ENCODE data around the gene MAB21L4.

Gene MAB21L4

DNA sequence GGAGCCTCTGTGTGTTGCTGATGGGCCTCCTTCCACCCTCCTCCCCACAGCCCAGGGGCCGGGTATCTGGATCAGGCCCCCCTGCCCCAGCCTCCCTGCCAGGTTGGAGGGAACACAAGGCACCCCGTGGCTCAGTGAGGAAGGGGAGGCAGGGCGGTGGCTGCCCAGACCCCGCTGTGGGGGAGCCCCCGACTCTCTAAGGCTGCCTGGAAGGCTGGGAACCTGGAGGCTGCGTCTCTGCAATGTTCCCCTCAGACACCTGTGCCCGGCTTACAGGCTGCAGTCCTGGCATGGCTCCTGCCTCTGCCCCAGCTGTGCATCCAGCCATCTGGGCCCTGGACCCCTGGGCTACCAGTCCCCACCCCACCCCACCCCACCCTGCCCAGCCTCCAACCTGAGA is 438 bp upstream of the MAB21L4 start:
- no peak overlapping the region for H3K4me3 ChIP-seq (ENCODE audit: low read depth, low read length)
- DNase-seq (ENCODE audit: low read depth), result no peak
- TF ChIP-seq, protein P1, sequence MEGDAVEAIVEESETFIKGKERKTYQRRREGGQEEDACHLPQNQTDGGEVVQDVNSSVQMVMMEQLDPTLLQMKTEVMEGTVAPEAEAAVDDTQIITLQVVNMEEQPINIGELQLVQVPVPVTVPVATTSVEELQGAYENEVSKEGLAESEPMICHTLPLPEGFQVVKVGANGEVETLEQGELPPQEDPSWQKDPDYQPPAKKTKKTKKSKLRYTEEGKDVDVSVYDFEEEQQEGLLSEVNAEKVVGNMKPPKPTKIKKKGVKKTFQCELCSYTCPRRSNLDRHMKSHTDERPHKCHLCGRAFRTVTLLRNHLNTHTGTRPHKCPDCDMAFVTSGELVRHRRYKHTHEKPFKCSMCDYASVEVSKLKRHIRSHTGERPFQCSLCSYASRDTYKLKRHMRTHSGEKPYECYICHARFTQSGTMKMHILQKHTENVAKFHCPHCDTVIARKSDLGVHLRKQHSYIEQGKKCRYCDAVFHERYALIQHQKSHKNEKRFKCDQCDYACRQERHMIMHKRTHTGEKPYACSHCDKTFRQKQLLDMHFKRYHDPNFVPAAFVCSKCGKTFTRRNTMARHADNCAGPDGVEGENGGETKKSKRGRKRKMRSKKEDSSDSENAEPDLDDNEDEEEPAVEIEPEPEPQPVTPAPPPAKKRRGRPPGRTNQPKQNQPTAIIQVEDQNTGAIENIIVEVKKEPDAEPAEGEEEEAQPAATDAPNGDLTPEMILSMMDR (IDR thresholded peaks at IDR 0.05; ENCODE audit: low read depth, low read length, missing control alignments), result no peak

DNA sequence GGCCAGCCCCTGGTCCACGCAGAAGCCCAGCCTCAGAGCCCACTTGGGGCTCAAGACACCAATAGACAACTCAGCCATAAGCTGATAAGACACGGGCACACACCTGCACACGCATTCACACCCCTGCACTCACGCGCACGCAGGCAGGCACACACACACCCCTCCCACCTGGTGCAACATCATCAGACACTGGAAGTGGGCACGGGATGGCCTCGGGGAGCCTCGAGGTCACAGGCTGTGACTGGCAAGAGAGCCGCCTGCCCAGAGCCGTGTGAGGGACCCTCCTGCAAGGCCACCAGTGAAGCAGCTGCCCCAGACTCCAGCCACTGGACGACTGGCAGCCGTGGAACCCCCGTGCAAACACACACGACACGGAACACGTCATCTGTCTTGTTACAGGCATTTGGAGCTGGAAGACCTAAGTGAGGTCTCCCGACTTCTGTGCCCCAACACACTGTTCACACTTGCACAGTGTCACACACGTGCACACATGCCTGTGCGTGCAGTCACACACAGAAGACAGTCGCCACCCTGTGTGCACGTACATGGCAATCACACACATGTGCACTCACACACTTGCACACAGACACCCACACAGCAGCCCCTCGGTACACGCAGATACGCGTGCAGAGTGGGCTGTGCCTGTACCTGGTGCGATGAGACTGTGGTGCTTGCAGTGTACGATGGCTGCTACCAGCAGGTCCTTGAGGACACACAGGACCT is 959 bp downstream of the MAB21L4 start:
- TF ChIP-seq, protein P1 (IDR thresholded peaks at IDR 0.05; ENCODE audit: low read depth, low read length, missing control alignments), result no peak
- DNase-seq (ENCODE audit: low read depth), result no peak
- H3K4me3 ChIP-seq (ENCODE audit: low read depth, low read length), result no peak overlapping the region

DNA sequence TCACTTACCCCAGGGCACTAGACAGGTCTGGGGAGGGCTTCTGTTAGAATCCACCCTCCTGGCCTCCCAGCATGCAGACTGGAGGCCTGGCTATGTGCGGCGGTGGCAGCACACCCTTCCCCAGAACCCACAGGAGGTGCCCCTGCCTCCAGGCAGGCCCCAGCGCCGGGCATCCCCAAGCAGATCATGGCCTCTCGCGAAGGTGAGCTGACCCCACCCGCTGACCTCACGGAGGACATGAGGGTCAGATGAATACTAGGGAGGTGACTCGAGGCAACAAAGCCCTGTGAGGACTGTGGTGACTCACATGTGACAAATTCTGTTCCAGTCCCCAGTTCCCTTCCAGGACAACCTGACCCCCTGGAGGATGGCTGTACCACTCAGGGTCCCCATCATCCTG is 1.9 kb downstream of the MAB21L4 start:
- H3K4me3 ChIP-seq (ENCODE audit: low read depth, low read length), result no peak overlapping the region
- no peak for DNase-seq (ENCODE audit: low read depth)
- TF ChIP-seq, protein P1 (IDR thresholded peaks at IDR 0.05; ENCODE audit: low read depth, low read length, missing control alignments), result no peak

DNA sequence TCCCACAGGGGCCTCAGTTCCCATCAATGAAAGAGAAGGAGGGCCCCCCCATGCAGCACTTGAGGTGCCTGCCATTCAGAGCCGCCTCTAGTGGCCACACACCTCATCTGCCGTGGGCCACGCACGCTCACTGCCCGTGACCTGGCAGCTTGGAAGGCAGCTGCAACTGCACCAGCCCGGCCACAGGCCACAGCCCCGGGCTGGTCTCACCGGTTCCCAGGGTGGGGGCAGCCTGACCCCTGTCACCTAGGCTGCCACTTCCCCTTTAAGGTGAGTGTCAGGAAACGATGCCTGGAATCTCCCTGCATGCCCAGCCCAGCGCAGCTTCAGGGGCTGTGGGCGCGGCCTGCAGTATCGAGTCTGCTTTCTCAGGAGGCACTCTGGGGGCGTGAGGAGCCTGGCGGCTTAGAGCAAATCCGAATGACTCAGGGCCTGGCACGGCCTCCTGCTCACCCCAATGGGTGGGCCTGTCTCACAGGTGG is 2.6 kb downstream of the MAB21L4 start:
- DNase-seq (ENCODE audit: low read depth), result no peak
- TF ChIP-seq, protein P1 (IDR thresholded peaks at IDR 0.05; ENCODE audit: low read depth, low read length, missing control alignments), result no peak
- H3K4me3 ChIP-seq (ENCODE audit: low read depth, low read length), result no peak overlapping the region

DNA sequence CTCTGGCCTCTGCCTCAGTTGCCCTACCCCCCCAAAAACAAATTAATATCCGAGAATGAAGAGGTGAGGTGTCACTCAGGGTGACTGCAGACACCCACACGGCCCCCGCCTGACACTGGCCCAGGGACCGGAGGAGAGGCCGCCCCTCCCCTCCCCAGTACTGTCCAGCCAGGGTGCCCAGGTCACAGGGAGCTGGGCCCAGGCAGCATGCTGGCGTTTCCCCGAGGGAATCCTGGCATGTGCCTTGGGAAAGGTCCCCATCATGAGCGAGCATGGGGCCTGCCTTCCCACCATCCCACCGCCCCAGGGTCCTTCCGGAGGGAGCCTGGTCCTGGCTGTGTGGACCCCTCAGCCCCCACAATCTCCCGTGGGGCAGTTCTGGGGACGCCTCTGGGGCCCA is 3.0 kb downstream of the MAB21L4 start:
- DNase-seq (ENCODE audit: low read depth), result no peak
- TF ChIP-seq, protein P1 (IDR thresholded peaks at IDR 0.05; ENCODE audit: low read depth, low read length, missing control alignments), result no peak
- H3K4me3 ChIP-seq (ENCODE audit: low read depth, low read length), result no peak overlapping the region

DNA sequence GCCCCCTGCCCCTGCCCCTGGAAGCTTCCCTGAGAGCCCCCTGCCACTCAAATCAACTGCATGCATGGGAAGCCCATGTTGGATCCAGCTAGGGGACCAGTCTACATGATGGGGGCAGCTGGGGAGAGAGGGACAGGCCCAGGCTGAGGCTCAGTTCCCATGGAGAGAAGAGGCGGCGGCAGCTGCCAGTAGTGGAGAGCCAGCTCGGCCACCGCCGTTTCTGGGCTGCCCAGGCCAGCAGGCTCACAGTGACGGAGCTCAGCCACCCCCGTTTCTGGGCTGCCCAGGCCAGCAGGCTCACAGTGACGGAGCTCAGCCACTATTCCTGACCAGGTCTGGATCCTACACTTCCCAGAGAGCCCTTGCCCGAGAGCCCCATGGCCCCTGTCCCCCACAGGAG is 3.6 kb downstream of the MAB21L4 start:
- H3K4me3 ChIP-seq (ENCODE audit: low read depth, low read length), result no peak overlapping the region
- no peak for DNase-seq (ENCODE audit: low read depth)
- TF ChIP-seq, protein P1 (IDR thresholded peaks at IDR 0.05; ENCODE audit: low read depth, low read length, missing control alignments), result no peak
